ENCODE data around the gene PPFIA3.

GRCh38 chr19:49167857-49168409, 48.6 kb downstream of the PPFIA3 start:
- TF ChIP-seq, protein P1, sequence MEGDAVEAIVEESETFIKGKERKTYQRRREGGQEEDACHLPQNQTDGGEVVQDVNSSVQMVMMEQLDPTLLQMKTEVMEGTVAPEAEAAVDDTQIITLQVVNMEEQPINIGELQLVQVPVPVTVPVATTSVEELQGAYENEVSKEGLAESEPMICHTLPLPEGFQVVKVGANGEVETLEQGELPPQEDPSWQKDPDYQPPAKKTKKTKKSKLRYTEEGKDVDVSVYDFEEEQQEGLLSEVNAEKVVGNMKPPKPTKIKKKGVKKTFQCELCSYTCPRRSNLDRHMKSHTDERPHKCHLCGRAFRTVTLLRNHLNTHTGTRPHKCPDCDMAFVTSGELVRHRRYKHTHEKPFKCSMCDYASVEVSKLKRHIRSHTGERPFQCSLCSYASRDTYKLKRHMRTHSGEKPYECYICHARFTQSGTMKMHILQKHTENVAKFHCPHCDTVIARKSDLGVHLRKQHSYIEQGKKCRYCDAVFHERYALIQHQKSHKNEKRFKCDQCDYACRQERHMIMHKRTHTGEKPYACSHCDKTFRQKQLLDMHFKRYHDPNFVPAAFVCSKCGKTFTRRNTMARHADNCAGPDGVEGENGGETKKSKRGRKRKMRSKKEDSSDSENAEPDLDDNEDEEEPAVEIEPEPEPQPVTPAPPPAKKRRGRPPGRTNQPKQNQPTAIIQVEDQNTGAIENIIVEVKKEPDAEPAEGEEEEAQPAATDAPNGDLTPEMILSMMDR (conservative IDR thresholded peaks at IDR 0.05; ENCODE audit: low read depth in 2 of 2) = no peak
- TF ChIP-seq REST (IDR thresholded peaks at IDR 0.05; ENCODE audit: unreplicated experiment) (no peak), EZH2phosphoT487 (IDR thresholded peaks at IDR 0.05; ENCODE audit: unreplicated experiment) (no peak), CREB1 (CRISPR knock-in tag; IDR thresholded peaks at IDR 0.05; ENCODE audit: low read depth) (no peak), EZH2 (IDR thresholded peaks at IDR 0.05; ENCODE audit: low read depth, unreplicated experiment) (no peak), POLR2AphosphoS5 (IDR thresholded peaks at IDR 0.05; ENCODE audit: low read depth) (no peak), JUNB (IDR thresholded peaks at IDR 0.05; ENCODE audit: unreplicated experiment) (no peak), NANOG (IDR thresholded peaks at IDR 0.05; ENCODE audit: borderline replicate concordance) (no peak), ETS1 (IDR thresholded peaks at IDR 0.05) (no peak), ZNF114 (CRISPR knock-in tag; IDR thresholded peaks at IDR 0.05) (no peak), ZNF331 (CRISPR knock-in tag; IDR thresholded peaks at IDR 0.05; ENCODE audit: low read depth) (no peak), ZNF462 (CRISPR knock-in tag; IDR thresholded peaks at IDR 0.05) (no peak), STAT1 (IDR thresholded peaks at IDR 0.05; ENCODE audit: unreplicated experiment) (no peak)
